Heart left ventricle (tissue), 16 donors: ENCODE results near the gene ZNF607. TPM values are rescaled to one million over a fixed set of nuclear protein-coding genes. Genes with fewer than 3 reads are reported as not detected.
A peak's percentile ranks its signal among the peaks of the same experiment; 100 is the strongest.
"Not testable (repeated sequence)": the region's sequence is repeated elsewhere in the genome, so short reads cannot be mapped to it uniquely, and the experiment has no call there.

Experiments
- ATAC-seq, 4 donors: fragments of 200-7000 bp; cut with Tn5 transposase; one replicate each; pipeline ENCODE4 v1.9.1; 2020 to 2022; ENCODE audit warnings: moderate library complexity in 4 of 4, mild to moderate bottlenecking in 3 of 4, moderate number of reproducible peaks in 1 of 4
- DNase-seq, 5 donors: peaks; one replicate each; pipeline ENCODE4 v3.0.0-alpha.2; 2020
- H3K27ac ChIP-seq, 12 donors: fragments of 200-600 bp; sonication (generic) in 4 of 12; one replicate each; pipeline versions ENCODE4 v1.5.0 to v1.8.0; 2016 to 2022; ENCODE audit warnings: mild to moderate bottlenecking in 2 of 12
- H3K27me3 ChIP-seq, 9 donors: fragments of 200-600 bp; sonication (generic) in 2 of 9; one replicate each; pipeline versions ENCODE4 v1.5.1 to v1.8.0; 2016 to 2022; ENCODE audit warnings: mild to moderate bottlenecking in 3 of 9
- H3K36me3 ChIP-seq, 9 donors: fragments of 200-600 bp; sonication (generic) in 2 of 9; one replicate each; pipeline versions ENCODE4 v1.5.0 to v1.8.0; 2018 to 2022; ENCODE audit warnings: mild to moderate bottlenecking in 2 of 9
- H3K4me1 ChIP-seq, 12 donors: fragments of 200-600 bp; sonication (generic) in 4 of 12; one replicate each; pipeline versions ENCODE4 v1.5.0 to v1.8.0; 2016 to 2022; ENCODE audit warnings: mild to moderate bottlenecking in 3 of 12
- H3K4me3 ChIP-seq, 12 donors: fragments of 200-600 bp; sonication (generic) in 4 of 12; one replicate each; pipeline versions ENCODE4 v1.5.0 to v1.8.0; 2017 to 2022; ENCODE audit warnings: mild to moderate bottlenecking in 9 of 12, moderate library complexity in 4 of 12
- H3K9me3 ChIP-seq, 12 donors: fragments of 200-600 bp; sonication (generic) in 4 of 12; one replicate each; pipeline versions ENCODE4 v1.5.0 to v1.8.0; 2016 to 2022; ENCODE audit warnings: mild to moderate bottlenecking in 1 of 12
- CTCF ChIP-seq, 12 donors: fragments of 200-600 bp; sonication (generic) in 4 of 12; IDR thresholded peaks; one replicate each; pipeline versions ENCODE4 v1.5.0 to v1.8.0; 2018 to 2022; ENCODE audit warnings: antibody characterized with exemption in 12 of 12, mild to moderate bottlenecking in 5 of 12
- POLR2A ChIP-seq, 2 donors: fragments of 450-650 bp; IDR thresholded peaks; one replicate each; pipeline ENCODE4 v1.6.1; 2017; ENCODE audit warnings: antibody characterized with exemption in 2 of 2, mild to moderate bottlenecking in 2 of 2, moderate library complexity in 2 of 2
- WGBS, 4 donors: extraction: QIAGEN DNeasy Blood & Tissue Kit in 2 of 4; methylation state at CpG; one replicate each; pipeline versions ENCODE4 v1.1.5 to v1.1.7; 2013 to 2018; 5-methylcytosine and 5-hydroxymethylcytosine counted together
- intact Hi-C, 10 donors: fragments of 100-400 bp; cut with DNase I; formaldehyde crosslinking; loops; one replicate each; pipeline versions ENCODE4 v1.11.1 to v1.14.2; 2022
- polyA plus RNA-seq, 2 donors: library from polyadenylated mRNA; stranded (reverse); fragments of 200-250 nt; gene quantifications; one replicate each; pipeline ENCODE4 v1.2.3, GENCODE V29; 2013
- total RNA-seq, 9 donors: library from RNA; depleted of rRNA in 2 of 9; stranded (reverse); fragments of >200 nt in 2 of 9; fragmentation: NEBNext Ultra II Directional in 3 of 9; extraction: Animal tissue kit (Norgen Biotek cat#: 25700) in 3 of 9; gene quantifications; one replicate each; pipeline versions ENCODE4 v1.1.0 to v1.2.4, GENCODE V29; 2016 to 2023
- donor health status: ischemic (EF 13 %, LVEDD 7.1; RV severe dilation, severe dysfunction).
- donor health status: healthy with polysubstance abuse.
- donor health status: DM: no; HTN: yes; CAD: no.
- donor health status: DM: no; HTN: no; CAD: no.
- donor health status: ischemic (EF 25% LVEDD 6.9; RV normal size, moderate dysfunction).
- donor health status: ischemic (EF 25% LVEDD 5.7; RV mildly dilated, moderate dysfunction).
- donor health status: healthy.
- donor health status: DM: yes; HTN: yes; CAD: no.
- donor health status: ischemic (EF 35%, LVEDD 5.7; RV mildly dilated, moderate dysfunction).
- donor health status: nonischemic (EF 11% LVEDD 7.7; RV severe dilation, severe dysfunction).
- donor health status: DM: yes; HTN: yes; CAD: no.
- donor health status: PGD.
- donor health status: ischemic (EF 29% LVEDD 5.4; RV normal size, mild dysfunction).
- donor health status: nonischemic (EF 23%, LVEDD 6.1; RV moderate dilation, normal function).

ZNF607 gene
- total and polyA plus RNA-seq, 11 donors, result 1.8 to 7.9 (median 5.9) TPM

- H3K4me1 ChIP-seq, result peaks cover 0 to 16% (median 8%) of the 10 kb centered on the region in 12 donors
- H3K4me3 ChIP-seq, result peak overlapping the region in 4 of 12 donors; percentile 58 to 84 (median 70)
- DNase-seq (no peak), ATAC-seq (no peak)
- peak overlapping the region in 1 of 12 donors; percentile 88 for H3K27ac ChIP-seq
- peaks cover 0 to 26% (median 0%) of the 10 kb centered on the region in 12 donors for H3K9me3 ChIP-seq
- WGBS, 4 donors, result 74 to 75% (median 74%) methylated on average over 11 of the region's 11 CpGs
- intact Hi-C loops, result loop anchor here in 3 of 10 donors (1.0 to 10.0 kb wide), 4 partner anchors 36 to 99 kb away; partner anchors contain the start of genes ZFP30 (in 2 of the 3), ZNF540 (in 2 of the 3) and ZNF571 (in 2 of the 3)
- H3K36me3 ChIP-seq, result peaks cover 0 to 17% (median 10%) of the 10 kb centered on the region in 9 donors
- H3K27me3 ChIP-seq, result no peaks in the 10 kb centered on the region
- TF ChIP-seq CTCF (IDR thresholded peaks at IDR 0.05) (no peak), POLR2A (IDR thresholded peaks at IDR 0.05) (no peak)
Measured at GRCh38 chr19:37692956-37693620, 26.5 kb downstream of the ZNF607 start.

DNA sequence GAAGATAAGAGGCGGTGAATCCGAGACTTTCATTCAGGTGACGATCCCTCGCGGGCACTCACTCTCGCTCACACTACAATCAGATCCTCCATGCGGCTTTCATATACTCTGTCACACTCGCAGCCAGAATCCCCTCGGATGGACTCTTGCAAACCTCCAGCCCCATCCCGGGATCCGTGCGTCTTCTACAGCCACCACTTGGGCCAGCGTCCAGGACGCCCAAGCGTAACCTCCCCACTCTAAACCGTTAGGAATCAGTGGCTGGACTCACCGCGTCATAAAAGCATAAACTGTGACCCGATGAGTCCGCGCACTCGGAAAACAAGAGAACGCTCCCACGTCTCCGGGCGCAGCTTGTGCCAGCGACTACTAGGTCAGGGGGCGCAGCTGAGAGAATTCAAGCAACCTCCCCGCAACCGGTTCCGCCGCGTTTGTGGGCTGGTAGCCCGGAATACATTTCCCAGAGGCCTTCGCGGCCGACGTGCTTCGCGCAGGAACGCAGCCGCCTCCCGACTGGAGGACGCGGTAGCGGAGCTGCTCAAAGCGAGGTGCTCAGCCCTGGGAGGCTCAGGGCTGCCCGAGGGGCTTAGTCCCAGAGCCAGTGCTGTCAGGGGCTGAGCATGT is 27.6 kb downstream of the ZNF607 start:
- TF ChIP-seq POLR2A (IDR thresholded peaks at IDR 0.05), result peak in 1 of 2 donors; percentile 64
- peak in 5 of 12 donors; percentile 18 to 37 (median 32) for TF ChIP-seq CTCF (IDR thresholded peaks at IDR 0.05)
- Histone ChIP-seq H3K4me1 (peaks cover 0 to 16% (median 8%) of the 10 kb centered on the region in 12 donors), H3K9me3 (peaks cover 0 to 15% (median 0%) of the 10 kb centered on the region in 12 donors), H3K4me3 (peak overlapping the region; percentile 53 to 84 (median 69)), H3K36me3 (peaks cover 0 to 10% (median 4%) of the 10 kb centered on the region in 9 donors), H3K27me3 (no peaks in the 10 kb centered on the region), H3K27ac (peak overlapping the region; percentile 27 to 93 (median 82))
- 0 to 1% (median 1%) methylated on average over 36 to 48 of the region's 48 CpGs for WGBS, 4 donors
- intact Hi-C loops, result loop anchor here in 3 of 10 donors (1.0 to 10.0 kb wide), 4 partner anchors 35 to 98 kb away; partner anchors contain the start of genes ZFP30 (in 2 of the 3), ZNF540 (in 2 of the 3) and ZNF571 (in 2 of the 3)
- ATAC-seq, result peak; percentile 93 to 98 (median 98)
- DNase-seq, result peak; percentile 87 to 93 (median 91)

GRCh38 chr19:37683520-37683919 is 36.0 kb downstream of the ZNF607 start:
- TF ChIP-seq CTCF (IDR thresholded peaks at IDR 0.05) (no peak), POLR2A (IDR thresholded peaks at IDR 0.05) (no peak)
- no peak for DNase-seq
- H3K27ac ChIP-seq, result no peak overlapping the region
- H3K36me3 ChIP-seq, result peaks cover 0 to 28% (median 5%) of the 10 kb centered on the region in 9 donors
- H3K27me3 ChIP-seq, result no peaks in the 10 kb centered on the region
- no peak overlapping the region for H3K4me3 ChIP-seq
- ATAC-seq, result no peak
- WGBS, 4 donors, result 90 to 96% (median 93%) methylated on average over 3 of the region's 3 CpGs
- intact Hi-C loops, result no loop called here
- no peaks in the 10 kb centered on the region for H3K4me1 ChIP-seq
- peaks cover 0 to 68% (median 17%) of the 10 kb centered on the region in 12 donors for H3K9me3 ChIP-seq

GRCh38 chr19:37669450-37669914 is 50.1 kb downstream of the ZNF607 start:
- Histone ChIP-seq H3K9me3 (peaks cover 17 to 100% (median 94%) of the 10 kb centered on the region in 12 donors), H3K4me3 (no peak overlapping the region), H3K36me3 (peaks cover 0 to 18% (median 0%) of the 10 kb centered on the region in 9 donors), H3K27me3 (no peaks in the 10 kb centered on the region), H3K27ac (no peak overlapping the region), H3K4me1 (no peaks in the 10 kb centered on the region)
- 88 to 95% (median 93%) methylated on average over 6 of the region's 6 CpGs for WGBS, 4 donors
- intact Hi-C loops, result no loop called here
- ATAC-seq, result no peak
- TF ChIP-seq CTCF (IDR thresholded peaks at IDR 0.05) (no peak), POLR2A (IDR thresholded peaks at IDR 0.05) (no peak)
- no peak for DNase-seq

- Histone ChIP-seq H3K4me1 (peaks cover 5 to 27% (median 14%) of the 10 kb centered on the region in 12 donors), H3K9me3 (peaks cover 0 to 17% (median 0%) of the 10 kb centered on the region in 12 donors)
- H3K4me3 ChIP-seq, H3K36me3 ChIP-seq, H3K27me3 ChIP-seq, DNase-seq, H3K27ac ChIP-seq, ATAC-seq: not testable (repeated sequence)
- WGBS, 4 donors, result 94 to 99% (median 97%) methylated on average over 8 of the region's 8 CpGs
- intact Hi-C loops, result loop anchor here in 4 of 10 donors (5.0 to 10.0 kb wide), 6 partner anchors 35 to 190 kb away; partner anchors contain the start of genes ZNF540 (in 2 of the 4), ZNF571 (in 2 of the 4), ZNF569 (in 1 of the 4) and ZNF570 (in 1 of the 4)
Measured at GRCh38 chr19:37657157-37657556, 62.4 kb downstream of the ZNF607 start.
